ENCODE measurements around the gene DEFB124. TPM values are rescaled to one million over a fixed set of nuclear protein-coding genes. Genes with fewer than 3 reads are reported as not detected.
"Not testable (repeated sequence)": the region's sequence is repeated elsewhere in the genome, so short reads cannot be mapped to it uniquely, and the experiment has no call there.

The DEFB124 gene
- total and polyA plus RNA-seq, 4 donors: 0.18 TPM; not detected in 3

DNA sequence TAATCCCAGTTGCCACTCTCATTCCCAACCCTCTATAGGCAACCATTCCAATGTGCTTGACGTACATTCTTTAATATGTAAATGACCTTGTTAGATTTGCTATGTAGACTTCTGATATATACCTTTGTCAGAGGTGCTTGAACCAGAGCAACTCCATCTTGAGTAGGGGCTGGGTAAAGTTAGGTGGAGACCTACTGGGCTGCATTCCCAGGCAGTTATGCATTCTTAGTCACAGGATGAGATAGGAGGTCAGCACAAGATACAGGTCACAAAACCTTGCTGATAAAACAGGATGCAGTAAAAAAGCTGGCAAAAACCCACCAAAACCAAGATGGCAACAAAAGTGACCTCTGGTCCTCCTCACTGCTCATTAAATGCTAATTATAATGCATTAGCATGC lies 31.0 kb upstream of the DEFB124 start:
- Histone ChIP-seq H3K27me3 (ENCODE audit: control insufficient read depth in 3 of 3, insufficient read depth in 3 of 3, low read length in 2 of 3) (no peaks in the 10 kb centered on the region), H3K36me3 (ENCODE audit: control insufficient read depth in 4 of 4, insufficient read depth in 4 of 4, low read length in 4 of 4) (no peaks in the 10 kb centered on the region), H3K4me1 (ENCODE audit: control insufficient read depth in 5 of 5, insufficient read depth in 5 of 5, low read length in 5 of 5) (no peaks in the 10 kb centered on the region), H3K4me3 (no peak overlapping the region), H3K9ac (ENCODE audit: insufficient read depth in 1 of 2, low read length in 2 of 2) (no peak overlapping the region), H3K9me3 (ENCODE audit: control insufficient read depth in 4 of 4, insufficient read depth in 3 of 4, low read length in 3 of 4) (peaks cover 0 to 5% (median 0%) of the 10 kb centered on the region in 4 donors), H3K27ac (ENCODE audit: low read depth in 1 of 2, low read length in 1 of 2) (no peak overlapping the region)
- TF ChIP-seq CTCF (IDR thresholded peaks at IDR 0.05; ENCODE audit: control extremely low read depth, extremely low read depth): no peak
- ATAC-seq (ENCODE audit: insufficient read depth, low FRiP score) (no peak), DNase-seq (no peak)
- 87 to 93% methylated on average over 1 of the region's 1 CpG for WGBS, 2 donors

DNA sequence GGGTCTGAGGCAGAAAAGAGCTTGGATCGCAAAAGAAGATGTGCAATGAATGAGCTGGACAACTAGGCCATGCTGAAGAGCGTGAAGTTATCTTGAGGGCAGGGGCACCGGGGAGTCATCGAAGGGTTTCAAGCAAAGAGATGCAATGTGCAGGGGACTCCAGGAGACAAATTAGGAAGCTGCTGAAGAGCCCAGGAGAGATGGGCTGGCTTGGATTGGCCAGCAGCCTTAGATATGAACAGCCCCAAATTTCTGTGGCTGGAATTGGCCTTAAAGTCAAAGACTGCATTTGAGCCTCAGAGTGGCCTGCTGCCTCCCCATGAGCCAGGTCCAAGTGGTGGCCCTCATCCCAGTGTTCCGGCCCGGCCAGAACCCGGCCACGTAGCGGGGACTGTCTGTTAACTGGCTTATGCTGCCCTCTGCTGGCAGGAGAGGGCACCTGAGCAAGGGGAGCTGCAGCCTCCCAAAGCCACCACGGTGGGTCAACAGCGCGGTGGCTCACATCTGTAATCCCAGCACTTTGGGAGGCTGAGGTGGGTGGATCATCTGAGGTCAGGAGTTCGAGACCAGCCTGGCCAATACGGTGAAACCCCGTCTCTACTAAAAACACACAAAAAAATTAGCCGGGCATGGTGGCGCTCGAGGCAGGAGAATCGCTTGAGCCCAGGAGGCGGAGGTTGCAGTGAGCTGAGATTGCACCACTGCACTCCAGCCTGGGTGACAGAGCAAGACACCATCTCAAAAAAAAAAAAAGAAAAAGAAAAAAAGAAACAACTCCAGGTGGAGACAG lies 28.2 kb upstream of the DEFB124 start:
- peak; percentile 90 for TF ChIP-seq CTCF (IDR thresholded peaks at IDR 0.05; ENCODE audit: control extremely low read depth, extremely low read depth)
- peak; percentile 85 to 88 (median 88) for DNase-seq
- H3K4me3 ChIP-seq; H3K9ac ChIP-seq (ENCODE audit: insufficient read depth in 1 of 2, low read length in 2 of 2); H3K4me1 ChIP-seq (ENCODE audit: control insufficient read depth in 5 of 5, insufficient read depth in 5 of 5, low read length in 5 of 5); H3K27me3 ChIP-seq (ENCODE audit: control insufficient read depth in 3 of 3, insufficient read depth in 3 of 3, low read length in 2 of 3); H3K9me3 ChIP-seq (ENCODE audit: control insufficient read depth in 4 of 4, insufficient read depth in 3 of 4, low read length in 3 of 4); H3K36me3 ChIP-seq (ENCODE audit: control insufficient read depth in 4 of 4, insufficient read depth in 4 of 4, low read length in 4 of 4); H3K27ac ChIP-seq (ENCODE audit: low read depth in 1 of 2, low read length in 1 of 2): not testable (repeated sequence)
- peak; percentile 94 for ATAC-seq (ENCODE audit: insufficient read depth, low FRiP score)
- 30 to 34% methylated on average over 20 of the region's 20 CpGs for WGBS, 2 donors

DNA sequence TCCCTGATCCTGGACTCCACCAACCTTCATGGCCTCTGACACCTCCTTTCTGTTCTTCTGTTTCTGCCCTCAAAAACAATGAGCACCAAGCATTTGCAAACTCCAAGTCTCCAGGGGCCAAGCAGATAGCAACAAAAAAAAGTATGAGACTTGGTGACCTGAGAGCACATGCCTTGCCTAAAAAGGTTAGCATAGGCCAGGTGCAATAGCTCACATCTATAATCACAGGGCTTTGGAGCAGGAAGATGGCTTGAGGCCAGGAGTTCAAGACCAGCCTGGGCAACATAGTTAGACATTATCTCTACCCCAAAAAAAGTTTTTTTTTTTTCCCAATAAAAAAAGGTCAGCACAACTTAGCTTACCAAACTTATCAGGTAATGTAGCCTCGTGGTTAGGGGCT lies 25.6 kb upstream of the DEFB124 start:
- Histone ChIP-seq H3K4me1 (ENCODE audit: control insufficient read depth in 5 of 5, insufficient read depth in 5 of 5, low read length in 5 of 5) (peaks cover 0 to 18% (median 0%) of the 10 kb centered on the region in 5 donors), H3K9ac (ENCODE audit: insufficient read depth in 1 of 2, low read length in 2 of 2) (no peak overlapping the region), H3K27me3 (ENCODE audit: control insufficient read depth in 3 of 3, insufficient read depth in 3 of 3, low read length in 2 of 3) (no peaks in the 10 kb centered on the region), H3K36me3 (ENCODE audit: control insufficient read depth in 4 of 4, insufficient read depth in 4 of 4, low read length in 4 of 4) (no peaks in the 10 kb centered on the region), H3K9me3 (ENCODE audit: control insufficient read depth in 4 of 4, insufficient read depth in 3 of 4, low read length in 3 of 4) (no peaks in the 10 kb centered on the region), H3K4me3 (no peak overlapping the region), H3K27ac (ENCODE audit: low read depth in 1 of 2, low read length in 1 of 2) (no peak overlapping the region)
- 50 to 67% methylated on average over 1 of the region's 1 CpG for WGBS, 2 donors
- ATAC-seq (ENCODE audit: insufficient read depth, low FRiP score) (no peak), DNase-seq (no peak)
- no peak for TF ChIP-seq CTCF (IDR thresholded peaks at IDR 0.05; ENCODE audit: control extremely low read depth, extremely low read depth)
